ENCODE results near the gene TBC1D2B. TPM values are rescaled to one million over a fixed set of nuclear protein-coding genes. Genes with fewer than 3 reads are reported as not detected.

Gene TBC1D2B
- total RNA-seq, 1 experiment from 2014 or later, result 50.0 TPM

DNA sequence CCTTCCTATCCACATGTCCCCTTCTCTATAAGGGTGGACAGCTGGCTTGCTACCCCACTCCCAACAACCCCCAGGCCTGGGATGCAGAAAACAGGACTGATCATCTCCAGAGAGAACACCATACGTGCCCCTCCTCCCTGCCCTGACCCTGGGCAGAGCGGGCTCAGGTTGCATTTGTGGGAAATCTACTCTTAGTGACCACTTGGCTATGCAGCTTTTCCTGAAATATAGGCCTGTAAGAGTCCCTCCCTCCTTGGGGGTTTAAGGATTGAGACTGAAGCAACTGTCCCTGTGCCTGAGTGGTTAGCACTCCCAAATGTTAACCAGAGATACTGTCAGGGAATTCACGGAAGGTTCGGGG is 26.6 kb upstream of the TBC1D2B start:
- Mint-ChIP-seq H3K4me1 (ENCODE audit: low read depth, unreplicated experiment) (peaks cover 16% of the 10 kb centered on the region), H3K9me3 (ENCODE audit: low read depth, unreplicated experiment) (no peaks in the 10 kb centered on the region), H3K27ac (ENCODE audit: unreplicated experiment) (no peak overlapping the region), H3K4me3 (ENCODE audit: low read depth, unreplicated experiment) (no peak overlapping the region), H3K27me3 (ENCODE audit: unreplicated experiment) (no peaks in the 10 kb centered on the region), H3K36me3 (ENCODE audit: insufficient read depth, unreplicated experiment) (peaks cover 4% of the 10 kb centered on the region)
- intact Hi-C loops (cut with micrococcal nuclease; ENCODE audit: unreplicated experiment), result no loop called here
- no peak for DNase-seq
- BruUV-seq (replicated peaks), result no TSS peak
- TF ChIP-seq, protein P1, sequence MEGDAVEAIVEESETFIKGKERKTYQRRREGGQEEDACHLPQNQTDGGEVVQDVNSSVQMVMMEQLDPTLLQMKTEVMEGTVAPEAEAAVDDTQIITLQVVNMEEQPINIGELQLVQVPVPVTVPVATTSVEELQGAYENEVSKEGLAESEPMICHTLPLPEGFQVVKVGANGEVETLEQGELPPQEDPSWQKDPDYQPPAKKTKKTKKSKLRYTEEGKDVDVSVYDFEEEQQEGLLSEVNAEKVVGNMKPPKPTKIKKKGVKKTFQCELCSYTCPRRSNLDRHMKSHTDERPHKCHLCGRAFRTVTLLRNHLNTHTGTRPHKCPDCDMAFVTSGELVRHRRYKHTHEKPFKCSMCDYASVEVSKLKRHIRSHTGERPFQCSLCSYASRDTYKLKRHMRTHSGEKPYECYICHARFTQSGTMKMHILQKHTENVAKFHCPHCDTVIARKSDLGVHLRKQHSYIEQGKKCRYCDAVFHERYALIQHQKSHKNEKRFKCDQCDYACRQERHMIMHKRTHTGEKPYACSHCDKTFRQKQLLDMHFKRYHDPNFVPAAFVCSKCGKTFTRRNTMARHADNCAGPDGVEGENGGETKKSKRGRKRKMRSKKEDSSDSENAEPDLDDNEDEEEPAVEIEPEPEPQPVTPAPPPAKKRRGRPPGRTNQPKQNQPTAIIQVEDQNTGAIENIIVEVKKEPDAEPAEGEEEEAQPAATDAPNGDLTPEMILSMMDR (IDR thresholded peaks at IDR 0.05; ENCODE audit: unreplicated experiment), result no peak
- CTCF ChIA-PET, result interaction anchor here (0.6 to 0.7 kb wide), 2 partner anchors 9 to 28 kb away, joined by 3 to 4 read pairs; no protein-coding TSS in a partner anchor

DNA sequence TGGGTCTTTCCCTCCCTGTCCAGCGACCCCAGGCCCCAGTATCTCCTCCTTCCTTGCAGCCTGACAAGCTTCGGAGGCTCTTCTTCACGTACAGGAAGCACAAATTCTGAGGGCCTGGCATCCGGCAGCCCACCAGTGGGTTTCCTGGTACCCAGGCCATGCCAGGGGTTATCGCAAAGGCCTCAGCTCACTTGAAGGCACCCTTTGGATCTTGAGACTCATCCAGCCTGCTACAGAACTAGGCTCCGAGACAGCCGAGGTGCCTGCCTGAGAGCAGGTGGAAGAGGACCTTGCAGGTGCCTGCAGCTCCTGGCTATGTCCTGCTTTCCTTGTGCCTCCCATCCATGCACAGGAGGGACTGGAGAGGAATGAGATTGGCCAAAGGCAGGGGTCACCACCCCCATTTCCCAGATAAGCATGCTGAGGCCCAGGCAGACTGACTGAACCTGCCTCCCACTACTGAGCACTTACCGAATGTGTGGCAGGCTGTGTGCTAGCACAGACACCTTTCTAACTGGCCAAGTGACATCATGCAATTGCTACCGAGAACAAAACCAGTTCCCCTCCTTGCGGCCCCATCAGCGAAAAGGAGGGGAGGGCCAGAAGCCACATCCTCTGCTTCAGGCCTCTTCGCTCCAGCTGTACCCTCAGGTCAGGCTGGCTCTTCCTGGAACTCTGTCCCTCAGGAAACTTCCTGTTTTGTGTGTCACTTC is 26.1 kb upstream of the TBC1D2B start:
- no TSS peak for BruUV-seq (replicated peaks)
- H3K27me3 Mint-ChIP-seq (ENCODE audit: unreplicated experiment), result no peaks in the 10 kb centered on the region
- peaks cover 11% of the 10 kb centered on the region for H3K4me1 Mint-ChIP-seq (ENCODE audit: low read depth, unreplicated experiment)
- intact Hi-C loops (cut with micrococcal nuclease; ENCODE audit: unreplicated experiment), result no loop called here
- no peaks in the 10 kb centered on the region for H3K9me3 Mint-ChIP-seq (ENCODE audit: low read depth, unreplicated experiment)
- no peak for DNase-seq
- no peak overlapping the region for H3K4me3 Mint-ChIP-seq (ENCODE audit: low read depth, unreplicated experiment)
- no peaks in the 10 kb centered on the region for H3K36me3 Mint-ChIP-seq (ENCODE audit: insufficient read depth, unreplicated experiment)
- CTCF ChIA-PET, result no interaction called here
- TF ChIP-seq, protein P1 (IDR thresholded peaks at IDR 0.05; ENCODE audit: unreplicated experiment), result no peak
- H3K27ac Mint-ChIP-seq (ENCODE audit: unreplicated experiment), result no peak overlapping the region

DNA sequence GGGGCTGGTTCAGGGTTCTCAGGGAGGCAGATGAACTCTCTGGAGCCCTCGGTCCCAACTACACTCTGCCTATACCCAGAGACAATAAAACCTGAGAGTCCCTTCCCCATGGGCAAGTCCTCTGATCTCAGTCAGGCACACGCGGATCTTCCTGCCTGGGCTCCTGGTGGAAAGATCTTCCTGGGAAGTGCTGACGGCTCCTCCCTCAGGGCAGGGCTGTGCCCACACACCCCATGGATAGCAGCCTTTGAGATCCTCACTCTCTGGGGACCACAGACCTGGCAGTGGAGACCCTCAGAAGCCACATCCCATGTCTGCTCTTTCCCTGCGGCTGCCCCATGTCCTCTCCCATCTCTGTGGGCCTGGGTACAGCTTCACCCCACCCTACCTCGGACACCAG is 25.2 kb upstream of the TBC1D2B start:
- no peak overlapping the region for H3K27ac Mint-ChIP-seq (ENCODE audit: unreplicated experiment)
- H3K4me1 Mint-ChIP-seq (ENCODE audit: low read depth, unreplicated experiment), result peaks cover 9% of the 10 kb centered on the region
- DNase-seq, result no peak
- intact Hi-C loops (cut with micrococcal nuclease; ENCODE audit: unreplicated experiment), result no loop called here
- CTCF ChIA-PET, result no interaction called here
- H3K4me3 Mint-ChIP-seq (ENCODE audit: low read depth, unreplicated experiment), result no peak overlapping the region
- no peaks in the 10 kb centered on the region for H3K36me3 Mint-ChIP-seq (ENCODE audit: insufficient read depth, unreplicated experiment)
- no TSS peak for BruUV-seq (replicated peaks)
- TF ChIP-seq, protein P1 (IDR thresholded peaks at IDR 0.05; ENCODE audit: unreplicated experiment), result no peak
- H3K9me3 Mint-ChIP-seq (ENCODE audit: low read depth, unreplicated experiment), result no peaks in the 10 kb centered on the region
- H3K27me3 Mint-ChIP-seq (ENCODE audit: unreplicated experiment), result no peaks in the 10 kb centered on the region

- Mint-ChIP-seq H3K27me3 (ENCODE audit: unreplicated experiment) (no peaks in the 10 kb centered on the region), H3K9me3 (ENCODE audit: low read depth, unreplicated experiment) (no peaks in the 10 kb centered on the region), H3K36me3 (ENCODE audit: insufficient read depth, unreplicated experiment) (no peaks in the 10 kb centered on the region), H3K4me3 (ENCODE audit: low read depth, unreplicated experiment) (no peak overlapping the region), H3K4me1 (ENCODE audit: low read depth, unreplicated experiment) (peaks cover 9% of the 10 kb centered on the region), H3K27ac (ENCODE audit: unreplicated experiment) (no peak overlapping the region)
- TF ChIP-seq, protein P1 (IDR thresholded peaks at IDR 0.05; ENCODE audit: unreplicated experiment), result no peak
- no peak for DNase-seq
- CTCF ChIA-PET, result no interaction called here
- BruUV-seq (replicated peaks), result no TSS peak
- intact Hi-C loops (cut with micrococcal nuclease; ENCODE audit: unreplicated experiment), result no loop called here
These were observed 24.7 kb upstream of the TBC1D2B start for GRCh38 chr15:78102211-78102610.
